PFSK-1 (cell line): ENCODE results near the gene BTBD19.

Experiments
- FOXP2 ChIP-seq: optimal IDR thresholded peaks from 2 replicates; pipeline ENCODE3; 2011; ENCODE audit warnings: borderline replicate concordance, control low read depth, inconsistent platforms; ENCODE audit not compliant: insufficient read depth; ENCODE audit errors: extremely low read length, extremely low read depth
- POLR2AphosphoS5 ChIP-seq: IDR thresholded peaks from 2 replicates; pipeline ENCODE4 v1.6.1; 2012; ENCODE audit warnings: low read depth, mild to moderate bottlenecking, control low read depth, low read length, moderate library complexity
- REST ChIP-seq, 2 experiments: IDR thresholded peaks; 2 replicates each; pipeline versions ENCODE4 v1.6.1 to v1.8.0; 2011 to 2012; ENCODE audit warnings: low read depth in 2 of 2, low read length in 2 of 2, control low read depth in 1 of 2, inconsistent platforms in 1 of 2, mild to moderate bottlenecking in 1 of 2, moderate library complexity in 1 of 2; ENCODE audit not compliant: insufficient read depth in 1 of 2
- SIN3A ChIP-seq: IDR thresholded peaks from 2 replicates; pipeline ENCODE4 v1.6.1; 2012; ENCODE audit warnings: mild to moderate bottlenecking, low read length, moderate library complexity, borderline replicate concordance; ENCODE audit not compliant: insufficient read depth
- TAF1 ChIP-seq: IDR thresholded peaks from 2 replicates; pipeline ENCODE4 v1.6.1; 2012; ENCODE audit warnings: low read length, control low read depth, borderline replicate concordance; ENCODE audit not compliant: insufficient read depth

- no peak for TF ChIP-seq SIN3A
- TF ChIP-seq POLR2AphosphoS5: no peak
- no peak for TF ChIP-seq REST (IDR thresholded peaks at IDR 0.05; ENCODE audit: insufficient read depth in 1 of 2, low read depth in 2 of 2, low read length in 2 of 2)
- no peak for TF ChIP-seq TAF1
- TF ChIP-seq FOXP2: no peak
These were observed 4.8 kb upstream of the BTBD19 start for GRCh38 chr1:44803312-44804095.
